SK-N-SH (cell line): ENCODE measurements around the gene TDO2.

ENCODE experiments used
- CHD2 ChIP-seq: fragments of 150-350 bp; IDR thresholded peaks from 2 replicates; pipeline ENCODE4 v1.6.1; 2018; ENCODE audit warnings: low read length; ENCODE audit not compliant: partially characterized antibody
- EZH2phosphoT487 ChIP-seq: fragments of 200-600 bp; sonication (generic); IDR thresholded peaks from 2 replicates; pipeline ENCODE4 v1.6.1; 2017; ENCODE audit warnings: low read depth, mixed run types, mild to moderate bottlenecking, antibody characterized with exemption, moderate library complexity, borderline replicate concordance
- POLR2AphosphoS5 ChIP-seq: IDR thresholded peaks from 2 replicates; pipeline ENCODE4 v1.6.1; 2012; ENCODE audit warnings: low read depth, low read length
- RAD21 ChIP-seq: IDR thresholded peaks from 2 replicates; pipeline ENCODE4 v1.6.1; 2012; ENCODE audit warnings: mild to moderate bottlenecking, low read length
- SMC3 ChIP-seq: IDR thresholded peaks from 2 replicates; pipeline ENCODE4 v1.6.1; 2012; ENCODE audit warnings: low read depth, low read length, improper control_type of control experiment
- TAF1 ChIP-seq: IDR thresholded peaks from 2 replicates; pipeline ENCODE4 v1.6.1; 2012; ENCODE audit warnings: low read depth, mild to moderate bottlenecking, low read length, moderate library complexity, borderline replicate concordance
- TCF12 ChIP-seq: IDR thresholded peaks from 2 replicates; pipeline ENCODE4 v1.4.0; 2012
- TEAD4 ChIP-seq: IDR thresholded peaks from 2 replicates; pipeline ENCODE4 v1.4.0; 2012; ENCODE audit warnings: mild to moderate bottlenecking, borderline replicate concordance; ENCODE audit not compliant: insufficient read depth
- TF ChIP-seq, protein P1 (sequence below): fragments of 200-600 bp; sonication (generic); IDR thresholded peaks from 2 replicates; pipeline ENCODE4 v1.6.1; 2017; ENCODE audit warnings: antibody characterized with exemption, mild to moderate bottlenecking, moderate library complexity

DNA sequence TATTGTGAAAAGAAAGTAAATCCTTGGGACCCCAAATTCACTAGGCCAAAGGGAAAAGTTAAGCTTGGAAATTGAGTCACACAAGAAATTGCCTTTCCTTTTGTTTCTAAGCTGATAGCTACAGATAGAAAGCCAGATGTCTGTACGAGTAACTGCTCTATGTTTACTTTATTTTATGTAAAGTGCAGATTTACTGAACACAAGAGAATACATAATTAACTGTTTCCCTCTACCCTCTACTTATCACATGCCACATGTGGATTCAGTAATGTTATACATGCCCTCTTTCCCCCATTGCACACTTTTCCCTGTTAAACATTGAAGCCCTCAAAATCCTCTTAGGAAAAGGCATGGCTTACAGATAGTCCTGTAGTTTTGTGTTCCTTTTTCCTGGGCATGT is 16.5 kb upstream of the TDO2 start:
- TF ChIP-seq TEAD4 (no peak), TCF12 (no peak), SMC3 (no peak), RAD21 (no peak), CHD2 (no peak), POLR2AphosphoS5 (no peak), EZH2phosphoT487 (no peak), TAF1 (no peak)
- TF ChIP-seq, protein P1, sequence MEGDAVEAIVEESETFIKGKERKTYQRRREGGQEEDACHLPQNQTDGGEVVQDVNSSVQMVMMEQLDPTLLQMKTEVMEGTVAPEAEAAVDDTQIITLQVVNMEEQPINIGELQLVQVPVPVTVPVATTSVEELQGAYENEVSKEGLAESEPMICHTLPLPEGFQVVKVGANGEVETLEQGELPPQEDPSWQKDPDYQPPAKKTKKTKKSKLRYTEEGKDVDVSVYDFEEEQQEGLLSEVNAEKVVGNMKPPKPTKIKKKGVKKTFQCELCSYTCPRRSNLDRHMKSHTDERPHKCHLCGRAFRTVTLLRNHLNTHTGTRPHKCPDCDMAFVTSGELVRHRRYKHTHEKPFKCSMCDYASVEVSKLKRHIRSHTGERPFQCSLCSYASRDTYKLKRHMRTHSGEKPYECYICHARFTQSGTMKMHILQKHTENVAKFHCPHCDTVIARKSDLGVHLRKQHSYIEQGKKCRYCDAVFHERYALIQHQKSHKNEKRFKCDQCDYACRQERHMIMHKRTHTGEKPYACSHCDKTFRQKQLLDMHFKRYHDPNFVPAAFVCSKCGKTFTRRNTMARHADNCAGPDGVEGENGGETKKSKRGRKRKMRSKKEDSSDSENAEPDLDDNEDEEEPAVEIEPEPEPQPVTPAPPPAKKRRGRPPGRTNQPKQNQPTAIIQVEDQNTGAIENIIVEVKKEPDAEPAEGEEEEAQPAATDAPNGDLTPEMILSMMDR, result no peak
